Lower leg skin (tissue), 4 donors: ENCODE measurements around the gene LRRN4CL. TPM values are rescaled to one million over a fixed set of nuclear protein-coding genes. Genes with fewer than 3 reads are reported as not detected.

Experiments
- DNase-seq, 2 donors: peaks; one replicate each; pipeline ENCODE4 v3.0.0-alpha.2; 2019; ENCODE audit warnings: low spot score in 2 of 2
- H3K4me3 ChIP-seq: fragments of 200-600 bp; sonication (generic); 2 replicates; pipeline ENCODE4 v1.5.1; 2017; ENCODE audit warnings: mild to moderate bottlenecking, low read depth; ENCODE audit not compliant: poor library complexity, severe bottlenecking
- CTCF ChIP-seq, 3 donors: fragments of 450-650 bp; IDR thresholded peaks; one replicate each; pipeline ENCODE4 v1.5.1; 2016; ENCODE audit warnings: antibody characterized with exemption in 3 of 3, mild to moderate bottlenecking in 3 of 3, moderate library complexity in 2 of 3
- POLR2A ChIP-seq, 2 donors: fragments of 450-650 bp; IDR thresholded peaks; one replicate each; pipeline ENCODE4 v1.6.1; 2016 to 2017; ENCODE audit warnings: antibody characterized with exemption in 2 of 2, mild to moderate bottlenecking in 1 of 2, moderate library complexity in 1 of 2
- WGBS, 2 donors: methylation state at CpG; one replicate each; pipeline ENCODE4 v1.1.5; 2018; 5-methylcytosine and 5-hydroxymethylcytosine counted together
- intact Hi-C: fragments of 100-400 bp; cut with DNase I; formaldehyde crosslinking; loops from one replicate; pipeline ENCODE4 v1.15.0; 2023; ENCODE audit warnings: low total_unique reads
- total RNA-seq, 4 donors: library from RNA; depleted of rRNA; stranded (reverse); fragments of >200 nt; gene quantifications; one replicate each; pipeline ENCODE4 v1.1.0, GENCODE V29; 2016

Gene LRRN4CL
- total RNA-seq, 4 donors from 2014 or later: 7.3 to 11.6 (median 9.9) TPM

DNA sequence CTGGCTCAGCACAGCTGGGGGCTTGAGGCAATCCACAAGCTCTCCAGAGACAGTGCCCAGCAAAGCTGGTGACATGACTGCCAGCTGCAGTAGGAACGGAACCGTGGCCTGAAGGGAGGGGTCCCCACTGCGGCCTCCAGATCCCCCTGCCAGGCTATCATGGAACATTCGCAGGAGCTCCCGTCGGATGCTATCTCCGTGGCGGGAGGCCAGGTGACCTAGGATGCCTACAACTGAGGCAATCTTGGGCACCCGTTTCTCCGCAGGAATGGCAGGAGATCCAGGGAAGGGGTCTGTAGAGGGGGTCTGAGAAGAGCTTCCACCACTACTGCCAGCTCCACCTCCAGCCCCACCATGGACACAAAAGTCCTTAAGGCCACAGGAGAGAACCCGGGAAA lies 40.4 kb downstream of the LRRN4CL start:
- DNase-seq: no peak
- TF ChIP-seq CTCF (IDR thresholded peaks at IDR 0.05) (no peak), POLR2A (IDR thresholded peaks at IDR 0.05) (no peak)
- no peak overlapping the region for H3K4me3 ChIP-seq
- intact Hi-C loops: no loop called here
- 80 to 93% methylated on average over 5 to 11 of the region's 11 CpGs for WGBS, 2 donors

GRCh38 chr11:62648185-62648966 lies 41.0 kb downstream of the LRRN4CL start:
- TF ChIP-seq CTCF (IDR thresholded peaks at IDR 0.05) (no peak), POLR2A (IDR thresholded peaks at IDR 0.05) (no peak)
- WGBS, 2 donors: 86 to 89% methylated on average over 21 to 23 of the region's 24 CpGs
- intact Hi-C loops: no loop called here
- no peak overlapping the region for H3K4me3 ChIP-seq
- no peak for DNase-seq

DNA sequence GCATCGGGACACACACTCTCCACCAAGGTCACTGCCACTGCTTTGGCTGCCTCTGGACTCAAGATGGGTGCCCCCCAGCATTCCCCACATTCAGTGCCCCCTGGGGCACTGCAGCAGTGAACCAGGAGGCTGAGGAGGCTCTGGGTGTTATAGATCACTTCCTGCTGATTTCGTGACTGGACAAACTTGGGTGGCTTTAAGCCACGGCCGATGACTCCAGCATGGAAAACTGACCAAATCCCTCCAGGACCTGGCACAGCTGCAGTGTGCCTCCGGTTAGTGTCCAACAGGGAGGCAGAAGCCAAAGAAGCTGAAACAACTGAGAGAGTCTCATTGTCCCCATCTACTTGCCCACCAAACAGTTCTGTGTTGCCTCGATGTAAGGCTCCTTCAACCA lies 41.7 kb downstream of the LRRN4CL start:
- TF ChIP-seq CTCF (IDR thresholded peaks at IDR 0.05) (no peak), POLR2A (IDR thresholded peaks at IDR 0.05) (no peak)
- no peak for DNase-seq
- 70 to 91% methylated on average over 6 of the region's 6 CpGs for WGBS, 2 donors
- intact Hi-C loops: no loop called here
- H3K4me3 ChIP-seq: no peak overlapping the region

DNA sequence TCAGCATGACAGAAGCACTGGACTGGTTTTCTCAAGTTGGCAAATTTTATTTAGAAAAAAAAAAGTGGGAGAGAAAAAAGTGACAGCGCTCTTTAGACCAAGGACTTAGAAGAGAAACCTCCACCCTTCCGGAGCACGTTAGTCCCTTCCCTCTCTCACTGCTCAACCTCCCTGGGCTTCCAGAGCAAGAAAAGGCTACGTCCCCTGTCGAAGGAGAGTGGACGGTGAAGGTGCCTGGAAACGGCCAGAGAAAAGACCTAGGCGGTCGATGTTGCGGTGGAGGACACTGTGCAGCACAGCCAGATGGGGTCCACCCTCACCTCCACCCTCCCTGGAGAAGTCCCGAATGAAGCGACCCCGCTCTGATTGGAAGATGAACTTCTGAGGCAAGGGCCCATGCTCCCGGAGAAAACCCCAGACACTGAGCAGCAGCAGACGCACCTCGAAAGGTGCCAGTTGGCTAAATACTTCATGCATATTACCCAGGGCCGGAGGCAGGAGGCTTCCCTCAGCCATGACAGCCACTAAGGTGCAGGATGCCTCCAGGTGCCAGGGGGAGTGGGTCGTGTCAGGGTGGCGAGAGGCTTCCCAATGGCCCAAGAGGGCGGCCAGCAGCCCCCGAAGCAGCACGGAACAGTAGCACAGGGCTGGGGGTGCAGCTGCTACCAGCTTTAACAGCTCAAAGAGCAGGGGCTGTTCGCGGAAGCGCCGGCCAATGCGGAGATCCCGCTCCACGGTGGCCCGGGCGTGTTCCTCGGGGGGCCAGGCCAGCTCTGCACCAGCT lies 42.3 kb downstream of the LRRN4CL start:
- H3K4me3 ChIP-seq: no peak overlapping the region
- WGBS, 2 donors: 57 to 60% methylated on average over 31 to 32 of the region's 32 CpGs
- TF ChIP-seq POLR2A (IDR thresholded peaks at IDR 0.05) (no peak), CTCF (IDR thresholded peaks at IDR 0.05) (no peak)
- intact Hi-C loops: no loop called here
- peak in 1 of 2 donors; percentile 31 for DNase-seq

- 0 to 1% methylated on average over 63 to 73 of the region's 73 CpGs for WGBS, 2 donors
Observed at GRCh38 chr11:62645946-62646824, 43.1 kb downstream of the LRRN4CL start, which contains the start of gene GANAB. GANAB (minus strand) TSS chr11:62646613; CDS start chr11:62646599, 14 bp downstream.

More at GRCh38 chr11:62645946-62646824, 43.1 kb downstream of the LRRN4CL start, which contains the start of gene GANAB:
- TF ChIP-seq CTCF (IDR thresholded peaks at IDR 0.05) (no peak), POLR2A (IDR thresholded peaks at IDR 0.05) (peak in 1 of 2 donors; percentile 43)
- peak within 1 kb of the TSS; percentile 70 for H3K4me3 ChIP-seq
- peak; percentile 100 for DNase-seq
- intact Hi-C loops: no loop called here
